GM19035 (cell line): ENCODE results near the gene MED13L.

Experiments
- ATAC-seq: cut with Tn5 transposase; IDR thresholded peaks from one replicate; pipeline ENCODE4 v1.9.1; 2021; ENCODE audit not compliant: unreplicated experiment

MED13L gene

GRCh38 chr12:116026768-116027550 lies 250.5 kb downstream of the MED13L start:
- ATAC-seq: no peak

GRCh38 chr12:116026346-116026745 lies 251.1 kb downstream of the MED13L start:
- ATAC-seq: no peak

DNA sequence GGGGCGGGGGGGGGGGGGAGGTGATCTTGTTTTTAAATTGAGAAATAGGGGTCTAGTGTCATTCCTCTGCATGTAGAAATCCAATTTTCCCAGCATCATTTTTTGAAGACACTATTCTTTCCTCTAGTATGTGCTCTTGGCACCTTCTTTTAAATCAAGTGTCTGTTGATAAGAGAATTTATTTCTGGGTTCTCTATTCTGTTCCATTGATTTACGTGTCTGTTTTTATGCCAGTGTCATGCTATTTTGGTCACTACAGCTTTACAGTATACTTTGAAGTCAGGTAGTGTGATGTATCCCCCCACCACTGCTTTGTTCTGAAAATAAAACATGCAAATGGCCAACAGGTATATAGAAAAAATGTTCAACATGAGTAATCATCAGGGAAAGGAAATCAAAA lies 252.7 kb downstream of the MED13L start:
- no peak for ATAC-seq

DNA sequence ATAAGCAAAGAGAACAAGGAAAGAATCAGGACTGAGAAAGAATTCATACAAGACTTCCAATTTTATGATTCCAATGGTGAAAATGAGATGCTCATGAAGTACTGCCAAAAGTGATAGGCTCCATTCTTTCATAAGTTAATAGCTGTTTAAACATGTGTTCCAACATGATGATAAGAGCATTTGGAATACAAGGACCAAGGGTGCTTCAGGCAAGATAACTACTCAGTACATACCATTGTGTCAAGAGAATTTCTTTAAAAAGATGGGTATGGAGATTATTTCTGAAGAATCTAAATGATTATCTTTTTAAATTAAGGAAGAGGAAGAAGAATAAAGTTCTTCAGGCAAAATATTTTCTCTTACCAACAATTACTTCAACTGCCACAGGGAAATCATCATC lies 258.1 kb downstream of the MED13L start:
- ATAC-seq: no peak

DNA sequence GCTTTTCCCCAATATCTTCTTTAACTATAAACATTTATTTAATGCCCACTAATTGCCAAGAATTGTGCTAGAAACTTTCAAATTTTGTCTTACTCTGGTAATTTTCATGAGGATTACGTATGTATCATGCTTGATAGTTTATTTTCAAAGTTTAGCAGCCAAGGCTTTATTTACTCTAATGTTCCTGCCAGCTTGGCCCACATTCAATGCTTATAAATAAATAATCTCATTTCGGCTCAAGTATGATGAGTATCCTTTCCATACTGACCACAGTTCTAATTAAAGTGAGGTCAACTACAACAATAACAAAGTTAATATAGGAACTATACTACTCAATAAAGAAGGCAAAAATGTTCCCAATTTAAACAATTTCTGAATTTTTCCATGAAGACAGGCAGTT lies 259.2 kb downstream of the MED13L start:
- no peak for ATAC-seq

- ATAC-seq: no peak
Observed at GRCh38 chr12:116015525-116015924, 262.0 kb downstream of the MED13L start.

GRCh38 chr12:116012757-116013156 lies 264.7 kb downstream of the MED13L start:
- no peak for ATAC-seq

DNA sequence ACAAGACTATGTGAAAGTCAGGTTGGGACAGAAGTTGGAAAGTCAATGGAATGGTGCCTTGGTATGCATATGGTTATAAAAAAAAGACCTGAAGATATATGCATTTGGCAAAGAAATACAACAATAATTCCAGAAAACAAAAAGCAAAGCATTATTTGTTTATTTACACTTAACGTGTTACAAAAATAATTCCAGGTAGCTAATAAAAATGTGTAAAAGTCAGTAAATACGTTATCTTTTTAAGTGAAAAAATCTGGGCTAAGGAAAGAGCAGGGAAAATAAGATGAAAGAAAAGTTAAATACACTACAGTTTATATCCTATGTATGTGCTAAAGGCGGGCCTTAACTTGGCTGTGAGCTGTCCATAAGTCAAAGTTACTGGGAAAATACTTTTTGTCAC lies 266.3 kb downstream of the MED13L start:
- no peak for ATAC-seq

DNA sequence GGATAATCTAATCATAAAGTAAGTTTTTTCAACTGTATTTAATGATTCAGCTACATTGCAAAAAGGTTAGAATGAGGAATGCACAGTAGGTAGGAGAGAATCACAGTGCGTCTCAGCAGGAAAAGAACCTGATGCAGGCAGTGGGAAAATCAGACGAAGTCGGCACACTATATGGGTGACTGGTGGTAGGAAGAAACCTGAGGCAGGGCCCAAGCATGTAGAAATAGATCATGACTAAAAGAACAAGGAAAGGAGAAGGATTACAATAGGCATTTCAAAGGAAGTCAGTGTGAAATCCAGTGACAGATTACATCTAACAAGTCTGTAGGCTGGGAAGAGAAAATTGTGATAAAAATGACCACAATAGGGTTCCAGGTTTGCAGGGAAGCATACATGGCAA lies 267.0 kb downstream of the MED13L start:
- no peak for ATAC-seq

DNA sequence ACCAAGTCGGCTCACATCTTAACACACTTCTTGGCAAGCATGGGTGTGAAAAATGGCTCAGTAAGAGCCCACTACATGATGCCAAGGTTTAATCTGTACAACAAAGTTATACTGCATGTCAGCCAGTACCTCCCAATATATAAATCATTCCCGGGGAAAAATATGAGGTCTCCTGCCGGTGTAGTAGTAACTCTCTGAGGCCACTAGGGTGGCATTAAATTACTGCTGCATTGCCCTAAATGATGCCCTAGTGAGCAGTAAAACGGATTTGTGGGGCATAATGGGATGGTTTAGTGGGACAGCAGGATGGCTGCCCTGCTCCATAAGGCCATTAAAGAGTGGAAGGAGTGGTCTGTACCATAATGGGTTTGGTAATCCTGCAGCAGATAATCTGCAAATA lies 267.7 kb downstream of the MED13L start:
- ATAC-seq: no peak

DNA sequence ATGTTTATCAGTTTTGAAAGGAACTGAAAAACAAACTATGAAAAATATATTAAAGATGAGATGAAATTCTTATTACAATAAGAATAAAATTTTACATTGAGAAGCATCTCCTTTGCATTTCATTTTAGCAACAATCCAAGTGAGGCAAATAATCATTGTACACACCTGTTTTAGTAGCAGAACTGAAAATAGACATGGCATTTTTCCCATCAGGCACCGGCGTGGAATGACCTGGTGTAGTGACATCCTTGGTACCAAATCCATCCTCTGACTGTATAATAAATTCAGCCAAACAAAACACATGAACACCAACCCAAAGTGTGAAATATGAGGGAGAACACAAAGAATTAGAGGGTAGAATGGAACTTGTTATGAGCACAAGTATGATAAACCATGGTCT lies 271.4 kb downstream of the MED13L start:
- no peak for ATAC-seq

DNA sequence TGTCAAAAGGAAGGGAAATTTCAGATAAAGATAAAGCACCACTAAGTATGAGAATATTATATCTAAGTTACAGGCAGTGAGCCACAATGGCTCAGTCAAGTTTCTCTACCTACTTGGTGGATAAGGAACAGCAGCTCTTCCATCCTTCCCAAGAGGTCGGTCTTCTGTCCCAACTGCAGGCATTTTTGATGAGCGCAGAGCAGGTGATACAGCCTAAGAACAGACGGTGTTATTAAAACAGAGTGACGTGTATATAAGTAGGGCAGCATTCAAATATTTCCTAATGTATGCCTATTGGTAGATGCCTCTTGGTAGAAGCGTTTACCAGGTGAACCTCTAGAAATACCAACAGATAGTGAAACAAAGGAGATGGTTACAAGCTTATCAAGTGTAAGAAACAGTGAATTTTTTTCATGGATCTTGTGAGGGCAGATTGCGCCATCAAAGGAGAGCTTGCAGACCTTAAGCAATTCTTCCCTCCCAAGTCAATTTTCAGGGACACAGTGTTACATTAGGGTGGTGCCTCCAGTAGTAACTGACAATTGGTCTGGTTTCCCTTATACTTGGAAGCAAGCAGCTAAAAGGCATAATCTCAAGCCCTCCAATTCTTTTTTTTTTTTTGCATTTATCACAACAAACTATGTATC lies 274.5 kb downstream of the MED13L start:
- no peak for ATAC-seq

DNA sequence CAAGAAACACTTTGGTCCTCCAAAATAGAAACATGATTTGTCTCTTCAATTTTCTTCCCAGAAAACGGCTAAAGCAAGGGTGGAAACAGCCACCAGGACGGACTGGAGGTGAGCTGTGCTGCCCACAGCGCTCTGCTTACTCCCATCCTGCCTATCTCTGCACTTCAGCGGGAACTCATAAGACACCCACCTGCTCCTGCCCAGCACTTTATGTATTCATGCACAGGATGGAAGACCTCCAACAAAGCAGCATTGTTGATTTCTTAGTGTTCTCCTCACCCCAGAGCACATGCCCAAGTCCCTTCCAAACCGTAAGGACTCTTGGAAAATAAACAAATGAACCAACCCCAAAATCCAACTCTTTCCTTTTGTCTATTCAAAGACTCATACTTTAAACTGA lies 277.2 kb downstream of the MED13L start:
- no peak for ATAC-seq

DNA sequence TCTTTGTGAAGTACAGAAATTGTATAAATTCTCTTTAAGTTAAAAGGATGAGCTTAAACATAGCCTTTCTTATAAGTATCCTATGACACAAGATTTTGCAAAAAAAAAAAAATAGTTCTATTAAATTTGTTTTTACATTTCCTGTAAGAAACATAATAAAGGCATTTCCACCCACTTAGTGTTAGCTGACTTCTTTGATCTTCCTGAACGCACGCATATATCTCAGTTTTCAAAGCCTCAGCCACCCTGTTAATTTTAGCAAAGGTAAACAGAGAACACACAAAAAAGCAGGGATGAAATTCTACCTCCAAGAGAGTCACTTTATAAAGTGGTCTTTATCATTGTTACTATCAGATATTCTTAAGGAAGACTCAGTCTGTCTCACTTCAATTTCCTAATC lies 277.9 kb downstream of the MED13L start:
- no peak for ATAC-seq

GRCh38 chr12:115998794-115999478 lies 278.6 kb downstream of the MED13L start:
- no peak for ATAC-seq

- no peak for ATAC-seq
Observed at GRCh38 chr12:115998119-115998633, 279.3 kb downstream of the MED13L start.

GRCh38 chr12:115993737-115994136 lies 283.8 kb downstream of the MED13L start:
- ATAC-seq: no peak

GRCh38 chr12:115990241-115990640 lies 287.3 kb downstream of the MED13L start:
- ATAC-seq: no peak

GRCh38 chr12:115988625-115989563 lies 288.6 kb downstream of the MED13L start:
- ATAC-seq: no peak

DNA sequence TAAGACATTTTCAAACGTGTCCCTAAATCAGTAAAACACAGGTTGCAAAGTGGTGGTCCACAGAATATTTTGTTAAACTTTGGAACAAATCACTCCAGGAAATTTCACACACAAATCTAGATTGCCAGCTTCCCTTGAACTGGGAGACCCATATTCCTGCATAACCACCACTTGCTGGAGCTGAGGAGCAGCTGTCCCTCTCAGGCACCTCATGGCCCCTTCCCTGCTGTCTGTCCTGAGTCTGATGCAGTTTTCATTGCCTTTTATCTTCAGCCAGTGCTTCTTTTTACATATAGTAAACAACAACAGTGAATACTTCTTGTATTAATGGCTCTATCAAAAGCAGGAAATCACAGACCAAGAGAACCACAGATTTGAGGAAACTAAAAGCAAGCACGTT lies 289.3 kb downstream of the MED13L start:
- ATAC-seq: no peak

DNA sequence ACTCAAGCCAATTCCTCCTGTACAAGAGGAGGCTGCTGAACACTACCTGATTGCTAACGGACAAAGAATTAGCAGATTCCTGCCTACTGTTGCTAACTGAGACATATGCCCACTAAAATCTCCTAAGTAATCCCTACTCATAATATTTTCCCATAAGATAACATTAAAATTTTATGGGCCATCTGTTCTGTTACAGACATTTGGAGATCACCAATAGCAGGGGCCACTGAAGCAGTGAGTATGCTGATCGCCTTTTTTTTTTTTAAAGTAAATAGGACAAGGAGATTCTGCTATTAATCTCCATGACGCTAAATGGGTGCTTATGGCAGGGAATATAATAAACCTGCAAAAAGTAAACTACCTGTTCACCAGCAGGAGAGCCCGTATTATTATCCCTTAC lies 292.9 kb downstream of the MED13L start:
- ATAC-seq: no peak
